Mucosa of stomach (tissue), 1 donor: Measurements from ENCODE around the gene SPEF2.
"Not testable (repeated sequence)": the region's sequence is repeated elsewhere in the genome, so short reads cannot be mapped to it uniquely, and the experiment has no call there.

Experiments used
- H3K27me3 ChIP-seq: one replicate; pipeline ENCODE4 v1.7.0; 2013; ENCODE audit warnings: mild to moderate bottlenecking, low read length; ENCODE audit not compliant: control insufficient read depth, insufficient read depth
- H3K36me3 ChIP-seq: one replicate; pipeline ENCODE4 v1.7.0; 2013; ENCODE audit warnings: low read length; ENCODE audit not compliant: control insufficient read depth, insufficient read depth
- H3K4me1 ChIP-seq: one replicate; pipeline ENCODE4 v1.7.0; 2013; ENCODE audit warnings: mild to moderate bottlenecking, low read length; ENCODE audit not compliant: control insufficient read depth, insufficient read depth
- H3K4me3 ChIP-seq: one replicate; pipeline ENCODE4 v1.7.0; 2013; ENCODE audit warnings: low read length
- H3K9ac ChIP-seq: one replicate; pipeline ENCODE4 v1.7.0; 2013; ENCODE audit warnings: mild to moderate bottlenecking, low read length, moderate library complexity
- H3K9me3 ChIP-seq: one replicate; pipeline ENCODE4 v1.7.0; 2013; ENCODE audit warnings: mild to moderate bottlenecking, low read length, moderate library complexity; ENCODE audit not compliant: control insufficient read depth
- donor health status: Pancreatic carcinoma.

Gene SPEF2

DNA sequence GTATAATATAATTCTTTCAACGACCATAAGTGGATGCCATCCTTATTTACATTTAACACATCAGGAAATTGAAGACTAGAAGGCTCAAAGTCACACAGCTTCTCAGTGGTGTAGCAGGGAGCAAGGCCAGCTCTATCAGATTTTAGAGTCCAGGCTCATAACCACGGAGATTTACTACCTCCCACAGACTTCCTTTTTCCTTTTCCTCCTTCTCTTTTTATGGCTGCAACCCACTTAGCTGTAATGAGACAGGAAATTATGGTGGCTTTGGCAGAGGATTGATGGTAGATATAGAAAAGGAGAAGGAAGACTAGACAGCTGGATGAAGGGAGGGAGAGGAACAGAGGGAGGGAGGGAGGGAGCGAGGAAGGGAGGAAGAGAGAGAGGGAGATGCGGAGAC lies 47.4 kb downstream of the SPEF2 start:
- H3K4me1 ChIP-seq: no peaks in the 10 kb centered on the region
- no peaks in the 10 kb centered on the region for H3K9me3 ChIP-seq
- no peaks in the 10 kb centered on the region for H3K36me3 ChIP-seq
- H3K9ac ChIP-seq: no peak overlapping the region
- H3K27me3 ChIP-seq: no peaks in the 10 kb centered on the region
- no peak overlapping the region for H3K4me3 ChIP-seq

DNA sequence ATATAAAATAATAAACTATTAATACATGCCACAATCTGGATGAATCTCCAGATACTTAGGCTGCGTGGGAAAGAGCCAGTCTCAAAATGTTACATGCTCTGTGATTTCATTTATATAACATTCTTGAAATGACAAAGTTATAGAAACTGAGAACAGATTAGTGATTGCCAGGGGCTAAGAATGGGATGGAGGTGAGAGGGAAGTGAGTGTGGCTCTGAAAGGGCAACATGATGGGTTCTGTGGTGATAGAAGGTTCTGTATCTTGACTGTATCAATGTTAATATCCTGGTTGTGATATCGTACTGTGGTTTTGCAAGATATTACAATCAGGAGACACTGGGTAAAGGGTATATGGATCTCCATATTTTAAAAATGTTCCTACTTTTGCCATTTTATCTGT lies 50.7 kb downstream of the SPEF2 start:
- Histone ChIP-seq H3K4me1 (no peaks in the 10 kb centered on the region), H3K4me3 (no peak overlapping the region), H3K36me3 (no peaks in the 10 kb centered on the region), H3K9ac (no peak overlapping the region), H3K27me3 (no peaks in the 10 kb centered on the region), H3K9me3 (no peaks in the 10 kb centered on the region)

GRCh38 chr5:35668794-35669193 lies 51.1 kb downstream of the SPEF2 start:
- H3K27me3 ChIP-seq: no peaks in the 10 kb centered on the region
- H3K4me1 ChIP-seq: no peaks in the 10 kb centered on the region
- H3K9ac ChIP-seq: no peak overlapping the region
- H3K9me3 ChIP-seq: no peaks in the 10 kb centered on the region
- no peak overlapping the region for H3K4me3 ChIP-seq
- H3K36me3 ChIP-seq: no peaks in the 10 kb centered on the region

GRCh38 chr5:35671541-35672295 lies 54.1 kb downstream of the SPEF2 start:
- Histone ChIP-seq H3K4me1 (no peaks in the 10 kb centered on the region), H3K4me3 (no peak overlapping the region)

GRCh38 chr5:35672296-35672655 lies 54.6 kb downstream of the SPEF2 start:
- H3K36me3 ChIP-seq, H3K4me3 ChIP-seq: not testable (repeated sequence)

More at GRCh38 chr5:35671541-35672295, 54.1 kb downstream of the SPEF2 start:
- H3K9ac ChIP-seq: no peak overlapping the region
- H3K9me3 ChIP-seq: no peaks in the 10 kb centered on the region
- H3K27me3 ChIP-seq: no peaks in the 10 kb centered on the region
- H3K36me3 ChIP-seq: no peaks in the 10 kb centered on the region

GRCh38 chr5:35672995-35673394 lies 55.3 kb downstream of the SPEF2 start:
- Histone ChIP-seq H3K4me3 (no peak overlapping the region), H3K36me3 (no peaks in the 10 kb centered on the region), H3K9ac (no peak overlapping the region), H3K4me1 (no peaks in the 10 kb centered on the region), H3K9me3 (no peaks in the 10 kb centered on the region), H3K27me3 (no peaks in the 10 kb centered on the region)

More at GRCh38 chr5:35672296-35672655, 54.6 kb downstream of the SPEF2 start:
- H3K9ac ChIP-seq, H3K9me3 ChIP-seq, H3K27me3 ChIP-seq, H3K4me1 ChIP-seq: not testable (repeated sequence)

- Histone ChIP-seq H3K9me3 (no peaks in the 10 kb centered on the region), H3K9ac (no peak overlapping the region), H3K4me1 (no peaks in the 10 kb centered on the region), H3K36me3 (no peaks in the 10 kb centered on the region), H3K4me3 (no peak overlapping the region), H3K27me3 (no peaks in the 10 kb centered on the region)
These were observed 56.4 kb downstream of the SPEF2 start for GRCh38 chr5:35674049-35674448.

- Histone ChIP-seq H3K4me1 (no peaks in the 10 kb centered on the region), H3K36me3 (no peaks in the 10 kb centered on the region), H3K9me3 (no peaks in the 10 kb centered on the region), H3K4me3 (no peak overlapping the region), H3K9ac (no peak overlapping the region), H3K27me3 (no peaks in the 10 kb centered on the region)
These were observed 57.7 kb downstream of the SPEF2 start for GRCh38 chr5:35675392-35675791.

GRCh38 chr5:35677878-35678277 lies 60.2 kb downstream of the SPEF2 start:
- Histone ChIP-seq H3K36me3 (no peaks in the 10 kb centered on the region), H3K4me3 (no peak overlapping the region), H3K4me1 (no peaks in the 10 kb centered on the region), H3K9me3 (no peaks in the 10 kb centered on the region), H3K27me3 (no peaks in the 10 kb centered on the region), H3K9ac (no peak overlapping the region)

DNA sequence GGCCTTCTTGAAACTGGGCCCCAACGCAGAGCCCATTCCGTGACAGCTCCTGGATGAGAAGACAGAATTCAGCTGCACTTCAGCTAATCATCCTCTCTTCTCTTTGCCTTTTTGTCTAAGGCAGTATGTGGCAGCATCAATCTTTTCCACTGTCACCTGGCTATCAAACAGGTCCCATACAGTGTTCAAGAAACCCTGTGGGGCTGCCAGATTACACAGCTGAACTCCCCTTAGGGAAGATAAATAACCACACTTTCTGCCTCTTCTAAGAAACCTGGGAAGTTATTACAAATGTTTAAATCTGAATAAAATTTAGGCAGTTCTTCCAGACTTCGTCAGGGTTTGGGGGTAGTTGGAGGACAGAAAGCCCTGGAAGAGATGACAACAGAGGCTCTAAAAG lies 61.0 kb downstream of the SPEF2 start:
- H3K27me3 ChIP-seq: no peaks in the 10 kb centered on the region
- no peaks in the 10 kb centered on the region for H3K9me3 ChIP-seq
- no peak overlapping the region for H3K4me3 ChIP-seq
- no peaks in the 10 kb centered on the region for H3K4me1 ChIP-seq
- no peaks in the 10 kb centered on the region for H3K36me3 ChIP-seq
- H3K9ac ChIP-seq: no peak overlapping the region

DNA sequence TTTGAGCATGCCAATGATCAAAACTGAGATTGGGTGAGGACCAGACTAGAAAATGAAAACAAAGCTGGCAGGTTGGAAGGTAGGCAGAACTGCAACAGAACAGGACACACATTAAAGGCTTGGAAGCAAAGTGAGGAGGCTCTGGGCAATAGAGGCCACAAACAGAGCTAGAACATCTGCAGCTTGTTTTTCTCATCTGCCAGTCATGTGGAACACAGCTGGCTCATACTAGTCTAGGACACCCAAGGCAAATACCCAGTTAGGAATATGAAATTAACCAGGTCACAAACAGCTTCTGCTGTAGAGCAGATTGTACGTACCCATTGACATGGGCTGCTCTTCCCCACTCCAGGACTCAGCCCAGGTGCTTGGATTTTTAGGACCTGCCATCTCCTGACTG lies 61.7 kb downstream of the SPEF2 start:
- H3K36me3 ChIP-seq: no peaks in the 10 kb centered on the region
- H3K9me3 ChIP-seq: no peaks in the 10 kb centered on the region
- H3K27me3 ChIP-seq: no peaks in the 10 kb centered on the region
- no peaks in the 10 kb centered on the region for H3K4me1 ChIP-seq
- H3K4me3 ChIP-seq: no peak overlapping the region
- no peak overlapping the region for H3K9ac ChIP-seq

- no peaks in the 10 kb centered on the region for H3K9me3 ChIP-seq
- H3K27me3 ChIP-seq: no peaks in the 10 kb centered on the region
- no peak overlapping the region for H3K4me3 ChIP-seq
- no peaks in the 10 kb centered on the region for H3K4me1 ChIP-seq
- H3K36me3 ChIP-seq: no peaks in the 10 kb centered on the region
- no peak overlapping the region for H3K9ac ChIP-seq
These were observed 64.2 kb downstream of the SPEF2 start for GRCh38 chr5:35681911-35682310.

DNA sequence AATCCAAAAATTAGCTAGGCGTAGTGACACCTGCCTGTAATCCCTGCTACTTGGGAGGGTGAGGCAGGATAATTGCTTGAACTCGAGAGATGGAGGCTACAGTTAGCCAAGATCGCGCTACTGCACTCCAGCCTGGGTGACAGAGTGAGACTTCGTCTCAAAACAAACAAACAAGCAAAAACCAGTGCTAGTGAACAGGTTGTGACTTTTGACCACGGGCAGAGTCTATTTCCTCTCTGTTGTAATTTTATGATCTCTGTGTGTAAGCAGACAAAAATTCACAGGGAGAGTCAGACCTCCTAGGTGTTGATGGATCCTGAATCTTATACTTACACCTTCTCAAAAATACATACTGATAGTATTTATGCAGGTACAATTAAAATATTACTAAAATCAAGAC lies 65.8 kb downstream of the SPEF2 start:
- H3K27me3 ChIP-seq: no peaks in the 10 kb centered on the region

More for the DNA sequence above, 65.8 kb downstream of the SPEF2 start:
- Histone ChIP-seq H3K4me1 (no peaks in the 10 kb centered on the region), H3K36me3 (no peaks in the 10 kb centered on the region), H3K9ac (no peak overlapping the region), H3K4me3 (no peak overlapping the region), H3K9me3 (no peaks in the 10 kb centered on the region)
